Posterior vena cava (tissue), 2 donors: Measurements from ENCODE around the gene REX1BD. TPM values are rescaled to one million over a fixed set of nuclear protein-coding genes. Genes with fewer than 3 reads are reported as not detected.
A peak's percentile ranks its signal among the peaks of the same experiment; 100 is the strongest.

Experiments used
- DNase-seq: peaks from one replicate; pipeline ENCODE4 v3.0.0-alpha.2; 2020; ENCODE audit warnings: low spot score
- intact Hi-C, 2 donors: fragments of 100-400 bp; cut with DNase I; formaldehyde crosslinking; loops; one replicate each; pipeline versions ENCODE4 v1.14.1 to v1.14.2; 2022 to 2023
- total RNA-seq, 2 donors: library from RNA; stranded (reverse); fragmentation: NEBNext Ultra II Directional; extraction: Animal tissue kit (Norgen Biotek cat#: 25700); gene quantifications; one replicate each; pipeline ENCODE4 v1.2.1, GENCODE V29; 2021
- donor health status: DM: yes; HTN: yes; CAD: no.
- donor health status: DM: yes; HTN: yes; CAD: no.

The REX1BD gene
- total RNA-seq, 2 donors from 2014 or later: 38.0 to 48.1 TPM

GRCh38 chr19:18634612-18635297 is 46.2 kb downstream of the REX1BD start:
- intact Hi-C loops: no loop called here

GRCh38 chr19:18635831-18636182 is 47.2 kb downstream of the REX1BD start:
- intact Hi-C loops: no loop called here
- no peak for DNase-seq

More at GRCh38 chr19:18634612-18635297, 46.2 kb downstream of the REX1BD start:
- DNase-seq: no peak

GRCh38 chr19:18636183-18636968 is 47.8 kb downstream of the REX1BD start:
- intact Hi-C loops: no loop called here
- peak; percentile 100 for DNase-seq

GRCh38 chr19:18636969-18637629 is 48.5 kb downstream of the REX1BD start, which contains the start of gene KLHL26:
TSS of gene KLHL26 (plus strand) at chr19:18637028. CDS start at chr19:18637055, 27 bp downstream.
- no peak for DNase-seq
- intact Hi-C loops: no loop called here

- intact Hi-C loops: no loop called here
- no peak for DNase-seq
Observed at GRCh38 chr19:18637673-18638630, 49.4 kb downstream of the REX1BD start.

- DNase-seq: no peak
- intact Hi-C loops: no loop called here
Observed at GRCh38 chr19:18639706-18640243, 51.2 kb downstream of the REX1BD start.

Other genes with a start within 250 kb of the REX1BD start
- gene PGPEP1, start 248.2 kb upstream of the REX1BD start, total RNA-seq: 10 to 100 TPM; 42.8 to 48.6 TPM
- gene GDF15, start 202.6 kb upstream of the REX1BD start, total RNA-seq: 1 to 10 TPM; 3.1 to 4.5 TPM
- gene LRRC25, start 191.2 kb upstream of the REX1BD start, total RNA-seq: 10 to 100 TPM in 1 of 2 donors, 1 to 10 TPM in 1; 6.8 to 16.8 TPM
- 10 to 100 TPM; 54.4 to 56.9 TPM for gene SSBP4, start 169.4 kb upstream of the REX1BD start, total RNA-seq
- gene ISYNA1, start 150.7 kb upstream of the REX1BD start, total RNA-seq: 10 to 100 TPM; 27.5 to 28.1 TPM
- gene ELL, start 66.7 kb upstream of the REX1BD start, total RNA-seq: 10 to 100 TPM; 19.5 to 20.7 TPM
- gene FKBP8, start 45.2 kb upstream of the REX1BD start, total RNA-seq: 100 to 1,000 TPM; 189 to 224 TPM
- 10 to 100 TPM; 63.9 to 75.2 TPM for gene KXD1, start 30.9 kb upstream of the REX1BD start, total RNA-seq
- 100 to 1,000 TPM; 725 to 767 TPM for gene UBA52, start 16.9 kb upstream of the REX1BD start, total RNA-seq
- gene CRLF1, start 18.0 kb downstream of the REX1BD start, total RNA-seq: 100 to 1,000 TPM; 154 to 436 TPM
- gene TMEM59L, start 24.1 kb downstream of the REX1BD start, total RNA-seq: 10 to 100 TPM in 1 of 2 donors, 1 to 10 TPM in 1; 2.8 to 14.5 TPM
- gene KLHL26, start 48.2 kb downstream of the REX1BD start, total RNA-seq: 10 to 100 TPM; 14.5 to 17.6 TPM
- gene CRTC1, start 94.9 kb downstream of the REX1BD start, total RNA-seq: 10 to 100 TPM in 1 of 2 donors, 1 to 10 TPM in 1; 9.3 to 15.7 TPM
- 100 to 1,000 TPM in 1 of 2 donors, 10 to 100 TPM in 1; 72.2 to 403 TPM for gene COMP, start 202.5 kb downstream of the REX1BD start, total RNA-seq
- gene UPF1, start 243.2 kb downstream of the REX1BD start, total RNA-seq: 10 to 100 TPM; 45.1 to 56.5 TPM